Testis (tissue), 2 donors: ENCODE measurements around the gene DPP6.

Source experiments
- POLR2A ChIP-seq: fragments of 450-650 bp; IDR thresholded peaks from one replicate; pipeline ENCODE4 v1.6.1; 2017; ENCODE audit warnings: antibody characterized with exemption, mild to moderate bottlenecking, moderate library complexity
- TF ChIP-seq, protein P1 (sequence below), 3 experiments: fragments of 450-650 bp in 2 of 3; fragments of 200-600 bp in 1 of 3; sonication (generic) in 1 of 3; IDR thresholded peaks; one replicate each; pipeline ENCODE4 v1.5.1; 2016 to 2019; ENCODE audit warnings: antibody characterized with exemption in 3 of 3, mild to moderate bottlenecking in 2 of 3, moderate library complexity in 1 of 3

DNA sequence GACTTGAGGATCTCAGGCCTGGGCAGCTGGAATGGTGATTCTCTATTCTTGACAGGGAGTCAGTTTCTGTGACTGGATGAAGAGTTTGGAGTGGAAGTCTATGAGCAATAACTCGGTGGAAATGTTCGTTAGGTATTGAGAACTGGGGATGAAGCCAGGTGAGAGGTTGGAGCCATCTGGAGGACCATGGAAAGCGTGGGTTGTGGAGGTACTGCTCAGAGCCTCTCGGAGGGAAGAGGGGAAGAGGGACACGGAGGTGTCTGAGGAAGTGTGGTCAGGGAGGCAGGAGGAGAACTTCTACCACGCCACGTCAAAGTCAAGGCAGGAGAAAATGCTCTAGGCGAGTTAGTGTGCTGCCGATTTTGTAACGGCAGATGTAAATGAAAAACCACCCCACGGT lies 430.7 kb downstream of the DPP6 start:
- TF ChIP-seq POLR2A: no peak
- TF ChIP-seq, protein P1, sequence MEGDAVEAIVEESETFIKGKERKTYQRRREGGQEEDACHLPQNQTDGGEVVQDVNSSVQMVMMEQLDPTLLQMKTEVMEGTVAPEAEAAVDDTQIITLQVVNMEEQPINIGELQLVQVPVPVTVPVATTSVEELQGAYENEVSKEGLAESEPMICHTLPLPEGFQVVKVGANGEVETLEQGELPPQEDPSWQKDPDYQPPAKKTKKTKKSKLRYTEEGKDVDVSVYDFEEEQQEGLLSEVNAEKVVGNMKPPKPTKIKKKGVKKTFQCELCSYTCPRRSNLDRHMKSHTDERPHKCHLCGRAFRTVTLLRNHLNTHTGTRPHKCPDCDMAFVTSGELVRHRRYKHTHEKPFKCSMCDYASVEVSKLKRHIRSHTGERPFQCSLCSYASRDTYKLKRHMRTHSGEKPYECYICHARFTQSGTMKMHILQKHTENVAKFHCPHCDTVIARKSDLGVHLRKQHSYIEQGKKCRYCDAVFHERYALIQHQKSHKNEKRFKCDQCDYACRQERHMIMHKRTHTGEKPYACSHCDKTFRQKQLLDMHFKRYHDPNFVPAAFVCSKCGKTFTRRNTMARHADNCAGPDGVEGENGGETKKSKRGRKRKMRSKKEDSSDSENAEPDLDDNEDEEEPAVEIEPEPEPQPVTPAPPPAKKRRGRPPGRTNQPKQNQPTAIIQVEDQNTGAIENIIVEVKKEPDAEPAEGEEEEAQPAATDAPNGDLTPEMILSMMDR (IDR thresholded peaks at IDR 0.05): no peak
